SHP77 (cell line): ENCODE data around the gene STK11IP.
A peak's percentile ranks its signal among the peaks of the same experiment; 100 is the strongest.

Experiments
- DNase-seq, 2 experiments: peaks; one replicate each; lab custom pipeline; 2025; lab: John Stamatoyannopoulos, UW

The STK11IP gene

DNA sequence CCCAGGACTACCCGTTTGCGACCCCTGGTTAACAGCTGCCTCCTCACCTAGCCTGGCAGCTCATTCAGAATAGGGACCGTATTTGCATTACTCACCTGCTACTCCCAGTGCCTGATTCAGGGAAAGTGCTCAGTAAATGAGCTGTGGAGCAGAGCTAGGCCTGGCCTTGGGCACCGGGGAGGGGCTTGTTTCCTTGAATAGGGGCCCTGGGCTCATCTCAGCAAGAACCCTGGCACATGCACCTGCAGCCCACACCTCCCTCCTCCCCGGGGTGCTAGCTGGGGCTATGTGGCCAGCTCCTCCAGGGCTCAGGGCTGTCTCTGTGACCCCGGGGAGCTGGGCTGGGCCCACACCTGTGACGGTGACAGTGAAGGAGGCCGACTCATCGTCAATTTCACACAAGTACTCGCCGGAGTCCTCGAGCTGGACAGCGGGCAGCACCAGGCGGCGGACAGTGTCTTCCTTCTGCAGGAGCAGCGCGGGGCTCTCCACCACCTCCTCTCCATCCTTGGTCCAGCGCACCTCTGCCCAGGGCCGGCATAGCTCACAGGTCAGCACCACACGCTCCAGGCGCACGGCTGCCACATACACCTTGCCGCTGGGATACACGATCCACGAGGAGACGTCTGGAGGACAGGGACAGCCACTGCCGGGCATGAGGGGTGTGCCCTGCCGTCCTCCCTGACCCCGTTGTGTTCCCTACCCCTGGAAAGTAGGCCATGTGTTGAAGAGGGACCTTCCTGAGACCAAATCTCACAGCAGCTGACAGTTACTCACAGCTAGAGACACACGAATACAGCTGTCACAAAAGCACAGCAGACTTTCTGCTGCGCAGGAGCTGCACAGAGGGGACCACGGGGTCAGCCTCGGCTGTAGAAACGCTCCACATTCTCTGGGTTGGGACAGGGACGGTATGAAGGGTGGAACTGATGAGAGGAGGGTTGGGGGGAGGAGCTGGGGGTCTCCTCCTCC is 35.3 kb upstream of the STK11IP start:
- peak in 1 of 2 experiments; percentile 9 for DNase-seq

DNA sequence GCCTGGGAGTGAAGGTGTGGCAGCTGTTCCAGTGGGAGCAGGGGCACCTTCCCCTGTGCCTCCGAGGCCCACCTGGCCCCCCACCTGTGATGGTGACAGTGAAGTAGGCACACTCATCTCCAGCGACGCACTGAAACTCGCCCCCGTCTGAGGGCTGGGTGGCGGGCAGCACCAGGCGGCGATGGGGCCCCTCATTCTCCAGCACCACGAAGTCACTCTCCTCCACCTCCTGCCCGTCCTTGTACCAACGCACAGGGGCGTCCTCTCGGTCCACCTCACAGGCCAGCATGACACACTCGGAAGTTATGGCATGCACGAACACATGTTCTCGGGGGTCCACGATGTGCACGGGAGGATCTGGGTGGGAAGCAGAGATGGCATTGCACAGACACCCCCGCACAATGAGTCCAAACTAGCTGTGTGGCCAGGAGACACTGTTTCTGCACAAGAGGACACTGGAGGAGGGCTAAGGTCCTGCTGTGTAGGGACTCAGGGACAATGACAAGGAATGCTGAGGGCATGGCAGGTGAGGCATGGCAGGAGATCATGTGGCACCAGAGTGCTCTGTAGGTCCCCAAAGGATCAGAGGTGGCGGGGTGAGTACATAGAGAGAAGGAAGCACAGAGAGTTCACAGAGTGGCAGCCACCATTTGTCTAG is 34.3 kb upstream of the STK11IP start:
- DNase-seq = no peak

DNA sequence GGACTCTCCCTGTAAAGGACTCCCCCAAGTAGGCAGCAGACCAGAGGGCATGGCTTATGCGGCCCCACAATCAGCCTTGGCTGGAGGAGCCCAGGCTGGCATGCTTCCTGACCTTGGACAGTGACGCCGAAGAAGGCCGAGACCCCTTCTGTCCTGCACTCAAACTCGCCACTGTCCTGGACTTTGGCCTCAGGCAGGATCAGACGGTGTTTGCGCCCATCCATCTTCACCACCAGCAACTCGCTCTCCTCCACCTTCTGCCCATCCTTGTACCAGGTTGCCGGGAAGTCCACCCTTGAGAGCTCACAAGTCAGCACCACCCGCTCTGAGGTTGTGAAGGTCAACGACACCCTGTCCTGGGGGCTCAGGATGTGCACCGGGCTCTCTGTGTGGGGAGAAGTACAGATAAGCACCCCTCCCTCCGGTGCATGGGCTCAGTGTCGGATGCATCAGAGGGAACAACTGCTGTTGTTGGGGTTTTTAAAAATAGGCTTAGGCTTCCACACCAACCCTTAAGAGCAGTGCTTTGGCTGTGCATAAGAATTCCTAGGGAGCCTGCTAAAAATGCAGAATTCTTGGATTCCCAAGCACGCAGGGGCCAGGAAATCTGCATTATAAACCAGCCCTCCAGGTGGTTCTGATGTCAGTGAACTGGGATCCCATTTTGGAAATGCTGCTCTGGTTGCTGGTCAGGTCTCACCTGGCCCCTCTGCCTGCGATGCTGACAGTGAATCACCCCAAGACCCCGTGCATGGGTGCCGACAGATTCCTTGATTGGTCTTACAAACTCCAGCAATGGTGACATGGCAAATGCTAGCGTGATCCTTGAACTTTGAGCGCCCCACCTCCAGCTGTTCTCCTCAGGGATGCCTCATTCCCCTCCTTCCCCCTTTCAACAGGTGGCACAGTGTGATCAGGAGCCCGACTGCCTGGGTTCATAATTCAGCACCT is 32.3 kb upstream of the STK11IP start:
- DNase-seq = no peak

DNA sequence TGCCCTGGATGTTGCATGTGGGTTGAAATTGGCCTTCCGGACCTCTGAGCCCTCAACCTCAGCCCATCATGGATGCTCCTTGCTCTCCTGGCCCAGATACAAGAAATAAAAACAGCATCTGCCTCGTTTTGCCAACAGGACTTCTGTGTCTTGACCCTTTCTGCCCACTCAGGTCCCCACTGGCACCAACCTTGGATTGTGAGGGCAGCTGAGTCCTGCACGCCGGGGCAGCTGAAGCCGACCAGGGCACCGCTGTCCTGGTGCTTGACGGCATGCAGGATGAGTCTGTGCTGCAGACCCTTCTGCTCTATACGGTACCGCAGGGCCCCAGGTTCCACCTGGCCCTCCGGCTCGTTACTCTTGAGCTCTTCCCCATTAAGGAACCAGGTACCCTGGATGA is 31.0 kb upstream of the STK11IP start:
- no peak for DNase-seq

DNA sequence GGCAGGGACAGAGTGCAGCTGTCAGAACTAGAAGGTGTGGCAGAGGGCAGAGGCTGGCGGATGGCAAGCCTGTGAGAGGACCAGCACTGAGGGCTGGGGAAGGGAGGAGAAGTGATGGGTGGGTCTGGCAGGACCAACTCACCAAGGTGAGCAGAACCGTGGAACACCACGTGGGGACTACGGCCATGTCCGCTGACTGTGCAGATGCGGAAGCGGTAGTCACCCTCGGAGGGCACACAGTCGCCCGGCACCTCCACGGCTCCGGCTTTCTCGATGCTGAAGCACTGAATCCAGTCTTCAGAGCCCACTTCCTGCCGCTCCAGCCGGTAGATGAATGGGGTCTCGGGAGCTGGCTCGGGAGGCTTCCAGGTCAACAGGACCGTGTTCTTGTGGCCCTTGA is 30.5 kb upstream of the STK11IP start:
- DNase-seq = no peak

DNA sequence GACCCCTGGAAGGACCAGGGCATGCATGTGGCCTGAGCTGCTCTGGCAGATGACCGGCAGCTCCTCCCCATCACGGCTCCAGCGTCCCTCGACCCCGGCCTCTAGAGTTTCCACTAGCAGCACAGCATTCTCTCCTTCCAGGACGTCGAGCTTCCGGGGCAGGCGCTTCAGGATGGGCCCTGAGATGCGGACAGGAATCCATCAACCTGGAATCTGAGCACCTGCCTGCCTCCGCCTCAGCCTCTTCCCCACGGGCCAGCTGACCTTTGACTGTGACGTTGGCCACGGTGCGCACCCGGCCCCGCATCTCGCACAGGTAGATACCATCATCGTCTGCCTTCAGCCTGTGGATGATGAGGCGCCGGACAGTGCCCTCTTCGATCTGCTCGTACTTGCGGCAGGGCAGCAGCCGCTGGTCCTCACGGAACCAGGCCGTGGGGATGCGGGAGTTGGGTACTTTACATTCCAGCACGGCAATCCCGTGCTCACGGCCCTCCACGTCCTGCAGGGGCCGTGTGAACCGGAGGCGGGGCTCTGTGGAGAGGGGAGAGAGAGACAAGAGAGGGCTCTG is 29.8 kb upstream of the STK11IP start:
- DNase-seq = no peak

DNA sequence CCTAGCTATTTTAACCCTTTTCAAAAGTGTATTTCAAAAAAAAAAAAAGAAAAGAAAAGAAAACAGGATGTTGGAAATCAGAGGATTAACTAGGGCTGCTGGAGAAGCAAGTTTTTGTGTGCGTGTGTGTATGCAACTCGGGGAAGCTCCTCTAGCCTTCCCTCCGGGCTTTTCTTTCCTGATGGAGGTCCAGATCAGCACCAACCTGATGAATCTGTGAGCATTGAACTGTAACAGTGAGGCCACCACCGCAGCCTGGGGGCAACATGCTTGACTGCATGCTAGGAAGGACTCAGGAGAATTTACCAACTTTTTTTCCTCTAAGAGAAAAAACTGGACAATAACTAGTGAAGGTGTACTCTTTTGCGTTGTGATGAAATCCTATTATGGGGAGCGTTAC is 28.6 kb upstream of the STK11IP start:
- no peak for DNase-seq

DNA sequence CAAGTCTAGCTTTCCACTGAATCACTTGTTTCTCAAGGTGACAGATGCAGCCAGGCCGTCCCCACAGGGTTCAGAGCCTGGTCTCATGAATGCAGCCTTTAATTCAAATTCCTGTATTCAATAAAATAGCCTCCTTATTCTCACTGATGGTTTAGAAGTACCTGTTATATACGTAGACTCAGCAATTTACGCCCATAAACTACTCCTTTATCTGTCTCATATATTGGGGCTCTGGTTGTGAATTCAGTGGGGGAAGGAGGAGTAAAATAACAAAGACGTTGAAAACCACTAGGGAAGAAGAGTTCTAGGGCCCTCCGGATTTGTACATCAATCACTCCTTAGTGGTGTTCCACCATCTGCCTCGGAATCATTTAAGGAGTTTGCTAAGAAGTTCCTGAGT is 28.0 kb upstream of the STK11IP start:
- no peak for DNase-seq

DNA sequence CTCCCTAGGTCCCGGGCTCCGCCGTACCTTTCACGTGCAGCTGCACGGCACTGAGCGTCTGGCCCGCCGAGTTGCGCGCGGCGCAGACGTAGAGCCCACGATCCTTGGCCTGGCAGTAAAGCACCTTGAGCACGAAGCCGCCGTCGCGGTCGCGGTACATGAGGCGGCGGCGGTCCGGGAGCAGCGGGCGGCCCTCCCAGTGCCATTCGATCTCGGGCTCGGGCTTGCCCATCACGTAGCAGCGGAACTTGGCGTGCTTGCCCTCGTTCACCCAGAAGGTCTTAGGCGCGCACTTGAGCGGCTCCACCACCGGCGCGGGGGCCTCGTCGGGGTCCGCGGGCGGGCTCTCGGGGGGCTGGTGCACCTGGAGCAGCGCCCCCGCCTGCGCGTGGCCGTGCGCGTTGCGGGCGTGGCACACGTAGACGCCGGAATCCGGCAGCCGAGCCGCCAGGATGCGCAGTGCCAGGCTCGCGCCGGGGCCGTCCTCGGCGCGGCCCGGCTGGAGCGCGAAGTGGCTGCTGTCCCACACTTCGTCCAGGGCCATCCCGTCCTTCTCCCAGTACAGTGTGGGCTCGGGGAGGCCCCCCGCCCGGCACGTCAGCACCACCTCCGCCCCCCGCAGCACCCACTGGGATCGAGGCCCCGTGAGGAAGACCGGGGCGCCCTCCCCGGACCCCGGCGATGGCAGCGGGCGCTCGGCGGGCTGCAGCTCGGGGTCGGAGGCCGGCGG is 27.3 kb upstream of the STK11IP start:
- peak in 1 of 2 experiments; percentile 43 for DNase-seq

DNA sequence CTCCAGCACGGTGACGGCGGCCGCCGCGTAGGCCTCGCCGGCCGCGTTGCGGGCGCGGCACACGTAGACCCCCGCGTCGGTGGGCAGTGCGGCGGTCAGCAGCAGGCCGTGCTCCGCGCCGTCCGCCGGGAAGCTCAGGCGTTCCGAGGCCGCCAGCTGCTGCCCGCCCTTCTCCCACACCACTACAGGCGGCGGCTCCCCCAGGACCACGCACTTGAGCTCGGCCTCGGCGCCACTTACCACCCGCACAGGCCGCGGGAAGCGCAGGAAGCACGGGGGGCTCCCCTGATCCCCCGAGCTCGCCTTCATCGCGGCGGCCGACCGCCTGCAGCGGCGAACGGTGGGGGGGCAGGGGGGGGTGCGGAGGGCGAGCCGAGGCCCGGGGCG is 26.7 kb upstream of the STK11IP start:
- DNase-seq = no peak

DNA sequence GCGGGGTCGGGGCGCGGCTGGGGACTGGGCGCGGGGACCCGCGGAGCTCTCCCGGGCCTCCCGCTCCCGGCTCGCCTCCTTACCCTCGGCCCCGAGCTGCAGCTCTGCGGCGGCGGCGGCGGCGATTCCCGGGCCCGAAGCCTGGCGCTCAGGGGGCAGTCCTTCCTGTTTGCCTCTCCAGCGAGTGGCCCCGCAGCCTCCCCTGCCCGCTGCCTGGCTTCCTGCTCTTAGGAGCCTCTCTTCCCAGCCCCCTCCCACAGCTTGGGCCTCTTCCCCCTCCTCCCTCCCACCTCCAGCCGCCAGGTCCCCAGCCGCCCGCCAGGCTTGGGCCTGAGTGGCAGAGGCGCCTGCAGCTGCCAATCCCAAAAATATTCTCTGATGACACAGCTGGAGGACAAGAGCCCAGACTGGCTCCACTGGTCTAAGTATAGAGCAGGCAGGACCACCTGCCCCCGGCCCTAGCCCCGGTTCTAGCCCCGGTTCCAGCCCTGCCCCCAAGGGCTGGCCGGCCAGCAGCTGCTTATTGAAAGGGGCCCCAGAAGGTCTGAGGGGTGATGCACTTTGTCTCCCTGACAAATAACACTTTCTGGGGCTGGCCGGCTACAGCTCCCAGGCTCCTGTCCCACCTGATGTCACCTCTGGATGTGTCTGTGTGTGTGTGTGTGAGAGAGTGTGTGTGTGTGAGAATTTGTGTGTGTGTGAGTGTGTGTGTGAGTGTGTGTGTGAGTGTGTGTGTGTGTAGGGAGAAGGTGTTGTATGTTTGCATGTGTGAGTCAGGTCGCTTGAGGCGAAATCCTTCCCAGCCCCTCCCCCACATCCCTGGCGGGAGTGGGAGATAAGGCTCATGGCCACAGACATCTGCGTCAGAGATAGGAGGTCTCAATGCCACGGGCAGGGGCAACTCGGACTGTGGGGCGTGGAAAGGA is 26.1 kb upstream of the STK11IP start, which contains the start of gene OBSL1:
TSS of gene OBSL1 (minus strand) at position 229 of the 926 bp plus-strand sequence. CDS start 307 bp downstream, outside the sequence.
- DNase-seq = peak; percentile 91 to 97

DNA sequence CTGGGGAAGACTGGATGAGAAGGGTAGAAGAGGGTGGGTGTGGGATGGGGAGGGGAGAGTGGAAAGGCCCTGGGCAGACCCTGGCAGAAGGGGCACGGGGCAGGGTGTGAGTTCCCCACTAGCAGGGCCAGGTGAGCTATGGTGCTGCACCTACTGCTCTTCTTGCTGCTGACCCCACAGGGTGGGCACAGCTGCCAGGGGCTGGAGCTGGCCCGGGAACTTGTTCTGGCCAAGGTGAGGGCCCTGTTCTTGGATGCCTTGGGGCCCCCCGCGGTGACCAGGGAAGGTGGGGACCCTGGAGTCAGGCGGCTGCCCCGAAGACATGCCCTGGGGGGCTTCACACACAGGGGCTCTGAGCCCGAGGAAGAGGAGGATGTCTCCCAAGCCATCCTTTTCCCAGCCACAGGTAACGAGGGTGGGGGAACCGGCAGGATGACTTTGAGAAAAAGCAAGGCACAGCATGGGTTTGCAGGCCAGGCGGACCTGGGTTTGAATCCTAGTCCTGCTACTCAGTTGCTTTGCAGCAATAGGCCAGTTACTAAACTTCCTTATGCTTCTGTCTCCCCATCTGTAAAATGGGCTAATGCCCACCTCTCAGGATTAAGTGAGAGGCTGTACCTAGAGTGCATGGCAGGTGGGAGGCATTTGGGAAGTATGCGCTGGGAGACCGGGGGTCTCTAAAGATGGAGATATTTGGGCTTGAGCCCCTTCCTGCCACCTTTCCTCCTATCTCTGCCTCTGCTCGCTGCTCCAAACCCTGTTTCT is 25.2 kb upstream of the STK11IP start, which contains the start of gene INHA:
TSS of gene INHA (plus strand) at position 74 of the 765 bp plus-strand sequence. CDS start at position 139, 65 bp downstream.
- DNase-seq = no peak

DNA sequence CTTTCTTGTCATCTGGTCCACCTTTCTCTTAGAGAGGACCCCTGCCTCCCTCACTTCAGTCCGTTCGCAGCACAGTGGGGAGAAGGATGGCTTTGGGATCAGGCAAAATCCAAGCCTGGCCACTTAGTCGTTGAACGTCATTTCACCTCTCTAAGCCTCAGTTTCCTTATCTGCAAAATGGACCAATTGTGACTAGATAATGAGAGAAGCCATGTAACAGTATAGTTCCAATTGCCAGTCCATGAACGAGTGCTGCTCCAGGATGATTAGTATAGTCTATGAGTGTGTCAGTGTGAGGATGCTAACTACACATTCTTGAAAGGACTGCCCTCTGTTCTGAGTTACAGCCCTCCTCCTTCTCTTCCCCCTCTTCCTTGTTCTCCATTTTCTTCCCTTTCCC is 24.5 kb upstream of the STK11IP start:
- DNase-seq = no peak

DNA sequence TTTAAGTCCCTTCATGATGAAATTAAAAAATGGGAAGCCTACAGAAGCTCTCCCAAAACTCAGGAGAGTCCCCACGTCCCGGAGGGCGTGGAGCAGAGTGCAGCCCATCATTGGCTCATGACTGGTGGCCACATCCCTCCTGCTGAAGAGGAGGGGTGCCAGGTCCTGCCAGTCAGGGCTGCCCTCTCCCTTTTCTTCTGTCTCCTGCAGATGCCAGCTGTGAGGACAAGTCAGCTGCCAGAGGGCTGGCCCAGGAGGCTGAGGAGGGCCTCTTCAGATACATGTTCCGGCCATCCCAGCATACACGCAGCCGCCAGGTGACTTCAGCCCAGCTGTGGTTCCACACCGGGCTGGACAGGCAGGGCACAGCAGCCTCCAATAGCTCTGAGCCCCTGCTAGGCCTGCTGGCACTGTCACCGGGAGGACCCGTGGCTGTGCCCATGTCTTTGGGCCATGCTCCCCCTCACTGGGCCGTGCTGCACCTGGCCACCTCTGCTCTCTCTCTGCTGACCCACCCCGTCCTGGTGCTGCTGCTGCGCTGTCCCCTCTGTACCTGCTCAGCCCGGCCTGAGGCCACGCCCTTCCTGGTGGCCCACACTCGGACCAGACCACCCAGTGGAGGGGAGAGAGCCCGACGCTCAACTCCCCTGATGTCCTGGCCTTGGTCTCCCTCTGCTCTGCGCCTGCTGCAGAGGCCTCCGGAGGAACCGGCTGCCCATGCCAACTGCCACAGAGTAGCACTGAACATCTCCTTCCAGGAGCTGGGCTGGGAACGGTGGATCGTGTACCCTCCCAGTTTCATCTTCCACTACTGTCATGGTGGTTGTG is 23.0 kb upstream of the STK11IP start:
- peak; percentile 25 to 68 for DNase-seq

DNA sequence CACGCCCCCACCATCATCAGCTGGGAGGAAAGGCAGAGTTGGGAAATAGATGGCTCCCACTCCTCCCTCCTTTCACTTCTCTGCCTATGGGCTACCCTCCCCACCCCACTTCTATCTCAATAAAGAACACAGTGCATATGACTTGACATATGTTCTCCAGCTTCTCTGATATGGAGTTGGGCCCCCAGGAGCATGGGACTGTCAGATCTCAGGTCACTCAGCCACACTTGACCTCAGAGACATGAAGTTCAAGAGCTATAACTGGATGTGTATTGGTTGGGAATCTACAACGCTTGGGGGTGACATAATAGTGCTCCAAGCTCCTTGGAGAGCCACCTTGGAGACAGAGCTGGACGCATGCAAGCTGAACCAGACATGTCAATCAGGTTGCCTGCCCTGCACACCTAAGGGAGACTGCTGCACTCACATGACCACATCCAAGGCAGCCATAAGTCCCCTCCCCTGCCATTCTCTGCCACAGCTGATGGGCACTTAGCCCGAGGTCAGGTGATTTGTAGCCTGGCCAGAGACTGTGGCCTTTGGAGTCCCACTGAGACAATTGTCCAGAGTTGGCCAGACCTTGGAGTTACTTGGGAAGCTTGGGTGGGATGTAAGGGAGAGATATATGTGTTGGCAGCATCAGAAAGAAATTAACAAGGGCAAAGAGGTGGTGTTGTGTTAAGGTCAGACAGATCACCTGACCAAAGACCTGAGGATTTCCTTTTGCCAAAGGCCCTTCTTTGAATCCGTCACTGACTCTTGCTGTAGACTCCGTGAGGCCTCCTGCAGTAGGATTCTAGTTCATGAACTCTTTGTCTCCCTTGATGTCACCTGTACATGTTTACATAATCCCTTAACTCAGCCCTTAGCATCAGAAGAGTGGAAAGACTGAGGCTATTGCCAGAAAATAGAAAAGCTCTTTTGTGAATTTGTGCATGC is 21.8 kb upstream of the STK11IP start:
- DNase-seq = no peak

DNA sequence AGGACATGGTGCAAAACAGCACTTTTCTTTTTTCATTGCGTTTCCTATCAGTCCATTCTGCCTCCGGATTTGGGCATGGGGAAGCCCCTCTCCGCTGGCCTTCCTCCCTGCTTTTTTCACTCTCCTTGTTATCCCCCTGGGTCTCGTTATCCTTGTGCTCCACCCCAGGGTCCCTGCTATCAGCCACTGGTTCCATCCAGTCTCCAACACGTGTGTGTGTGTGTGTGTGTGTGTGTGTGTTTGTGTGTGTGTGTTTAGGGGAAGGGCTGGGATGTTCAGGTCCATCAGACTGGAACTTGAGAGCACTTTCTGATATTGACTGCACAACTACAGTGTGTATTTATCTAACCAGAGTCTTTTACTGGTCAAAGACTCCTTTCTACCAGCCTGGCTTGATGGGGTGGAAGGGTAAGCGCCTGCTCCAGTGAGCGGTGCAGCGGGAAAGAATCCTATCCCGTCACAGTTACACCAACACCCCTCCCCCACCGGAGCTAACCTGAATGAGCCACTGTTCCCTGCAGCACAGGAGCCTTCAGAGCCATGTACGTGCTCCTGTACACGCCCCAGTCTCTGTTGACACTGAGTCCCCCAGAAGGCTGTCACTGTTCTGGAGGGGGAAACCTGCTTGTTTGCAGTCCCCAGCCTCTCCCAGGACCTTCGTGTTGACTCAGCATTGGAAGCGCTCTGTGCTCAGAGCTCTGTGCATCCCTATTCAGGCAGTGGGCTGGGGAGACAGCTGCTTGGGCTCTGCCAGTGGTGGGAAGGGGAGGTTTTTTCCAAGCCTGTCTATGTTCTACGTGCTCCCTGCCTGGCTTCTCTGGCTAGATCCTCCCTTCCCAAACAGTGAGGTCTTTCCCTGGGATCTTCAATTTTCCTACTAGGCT is 20.9 kb upstream of the STK11IP start:
- DNase-seq = peak; percentile 79 to 83
